HEK293 (cell line): Measurements from ENCODE around the gene ISCU.

Source experiments
- EGR2 ChIP-seq: fragments of 450-650 bp; formaldehyde crosslinking; IDR thresholded peaks from 2 replicates; pipeline ENCODE4 v1.5.1; 2016; ENCODE audit warnings: low read depth, missing biosample characterization, missing genetic modification characterization
- FEZF1 ChIP-seq: fragments of 450-650 bp; formaldehyde crosslinking; IDR thresholded peaks from 2 replicates; pipeline ENCODE4 v1.5.1; 2016; ENCODE audit warnings: missing biosample characterization, missing genetic modification characterization
- GLIS2 ChIP-seq: fragments of 450-650 bp; formaldehyde crosslinking; IDR thresholded peaks from 2 replicates; pipeline ENCODE4 v1.5.1; 2016; ENCODE audit warnings: missing biosample characterization, missing genetic modification characterization
- HOXA7 ChIP-seq: sonication (generic); formaldehyde crosslinking; IDR thresholded peaks from 2 replicates; pipeline ENCODE4 v1.8.1; 2022; ENCODE audit warnings: missing genetic modification reagents, borderline replicate concordance
- KLF10 ChIP-seq: fragments of 450-650 bp; IDR thresholded peaks from 2 replicates; pipeline ENCODE4 v1.5.1; 2018; ENCODE audit warnings: missing biosample characterization, mild to moderate bottlenecking, missing genetic modification characterization
- MYNN ChIP-seq: fragments of 450-650 bp; formaldehyde crosslinking; IDR thresholded peaks from 2 replicates; pipeline ENCODE4 v1.5.1; 2016; ENCODE audit warnings: missing biosample characterization, missing genetic modification characterization, borderline replicate concordance
- PRDM1 ChIP-seq: fragments of 450-650 bp; formaldehyde crosslinking; IDR thresholded peaks from 2 replicates; pipeline ENCODE4; 2016; ENCODE audit warnings: missing biosample characterization, missing genetic modification characterization
- PRDM2 ChIP-seq: fragments of 450-650 bp; formaldehyde crosslinking; IDR thresholded peaks from 2 replicates; pipeline ENCODE4 v1.5.1; 2016; ENCODE audit warnings: missing biosample characterization, missing genetic modification characterization, borderline replicate concordance
- RBAK ChIP-seq: fragments of 450-650 bp; formaldehyde crosslinking; IDR thresholded peaks from 2 replicates; pipeline ENCODE4 v1.5.1; 2016; ENCODE audit warnings: missing biosample characterization, missing genetic modification characterization
- SETDB1 ChIP-seq: IDR thresholded peaks from one replicate; pipeline ENCODE4 v1.6.1; 2017; ENCODE audit warnings: mild to moderate bottlenecking, low read length, moderate library complexity, mixed read lengths; ENCODE audit not compliant: insufficient read length
- TRIM28 ChIP-seq: IDR thresholded peaks from 2 replicates; pipeline ENCODE4 v1.6.1; 2011; ENCODE audit warnings: low read length, control low read depth, borderline replicate concordance
- ZBTB10 ChIP-seq: fragments of 450-650 bp; formaldehyde crosslinking; IDR thresholded peaks from 2 replicates; pipeline ENCODE4 v1.5.1; 2016; ENCODE audit warnings: missing biosample characterization, missing genetic modification characterization
- ZFP41 ChIP-seq: fragments of 450-650 bp; formaldehyde crosslinking; IDR thresholded peaks from 2 replicates; pipeline ENCODE4 v1.5.1; 2016; ENCODE audit warnings: missing biosample characterization, missing genetic modification characterization, borderline replicate concordance
- ZNF10 ChIP-seq: fragments of 450-650 bp; formaldehyde crosslinking; IDR thresholded peaks from 2 replicates; pipeline ENCODE4 v1.5.1; 2017; ENCODE audit warnings: missing biosample characterization, missing genetic modification characterization
- ZNF16 ChIP-seq: fragments of 450-650 bp; formaldehyde crosslinking; IDR thresholded peaks from 2 replicates; pipeline ENCODE4 v1.5.1; 2016; ENCODE audit warnings: low read depth, missing biosample characterization, missing genetic modification characterization
- ZNF19 ChIP-seq: fragments of 450-650 bp; formaldehyde crosslinking; IDR thresholded peaks from 2 replicates; pipeline ENCODE4; 2016; ENCODE audit warnings: missing biosample characterization, missing genetic modification characterization, low read depth
- ZNF221 ChIP-seq: fragments of 450-650 bp; formaldehyde crosslinking; IDR thresholded peaks from 2 replicates; pipeline ENCODE4 v1.5.1; 2017; ENCODE audit warnings: missing biosample characterization, missing genetic modification characterization, borderline replicate concordance
- ZNF239 ChIP-seq: fragments of 450-650 bp; formaldehyde crosslinking; IDR thresholded peaks from 2 replicates; pipeline ENCODE4 v1.5.1; 2016; ENCODE audit warnings: missing biosample characterization, missing genetic modification characterization
- ZNF248 ChIP-seq: fragments of 450-650 bp; formaldehyde crosslinking; IDR thresholded peaks from 2 replicates; pipeline ENCODE4 v1.5.1; 2017; ENCODE audit warnings: missing biosample characterization, missing genetic modification characterization
- ZNF362 ChIP-seq: fragments of 450-650 bp; formaldehyde crosslinking; IDR thresholded peaks from 2 replicates; pipeline ENCODE4 v1.5.1; 2016; ENCODE audit warnings: missing biosample characterization, missing genetic modification characterization
- ZNF391 ChIP-seq: fragments of 450-650 bp; formaldehyde crosslinking; IDR thresholded peaks from 2 replicates; pipeline ENCODE4 v1.5.1; 2016; ENCODE audit warnings: low read depth, missing biosample characterization, missing genetic modification characterization, borderline replicate concordance
- ZNF521 ChIP-seq: fragments of 450-650 bp; formaldehyde crosslinking; IDR thresholded peaks from 2 replicates; pipeline ENCODE4 v1.5.1; 2017; ENCODE audit warnings: missing biosample characterization, mild to moderate bottlenecking, missing genetic modification characterization
- ZNF596 ChIP-seq: fragments of 450-650 bp; IDR thresholded peaks from 2 replicates; pipeline ENCODE4 v1.5.0; 2018; ENCODE audit warnings: missing biosample characterization, mild to moderate bottlenecking, missing genetic modification characterization, moderate library complexity
- ZNF623 ChIP-seq: fragments of 450-650 bp; formaldehyde crosslinking; IDR thresholded peaks from 2 replicates; pipeline ENCODE4 v1.5.1; 2016; ENCODE audit warnings: missing biosample characterization, missing genetic modification characterization
- ZNF707 ChIP-seq: fragments of 450-650 bp; formaldehyde crosslinking; IDR thresholded peaks from 2 replicates; pipeline ENCODE4 v1.5.1; 2016; ENCODE audit warnings: missing biosample characterization, missing genetic modification characterization
- TF ChIP-seq, protein P1 (sequence below): fragments of 450-650 bp; formaldehyde crosslinking; IDR thresholded peaks from 2 replicates; pipeline ENCODE4 v1.5.1; 2017; ENCODE audit warnings: missing biosample characterization, missing genetic modification characterization
- TF ChIP-seq, protein P2 (sequence below): fragments of 450-650 bp; formaldehyde crosslinking; optimal IDR thresholded peaks from 2 replicates; pipeline ENCODE3; 2016; ENCODE audit warnings: missing biosample characterization, mild to moderate bottlenecking, missing genetic modification characterization

Gene ISCU

GRCh38 chr12:108560752-108561719 is 1.4 kb upstream of the ISCU start, which contains the start of gene SART3 (continued):
- TF ChIP-seq PRDM2 (no peak), ZNF221 (tag by site-specific recombination) (no peak), ZNF248 (tag by site-specific recombination) (no peak), SETDB1 (no peak), ZNF596 (tag by site-specific recombination) (no peak), ZNF707 (no peak), RBAK (tag by site-specific recombination) (no peak), GLIS2 (peak; percentile 50; the same call in 1 of the 2 replicates), MYNN (tag by site-specific recombination) (no peak), ZNF239 (tag by site-specific recombination) (no peak), TRIM28 (no peak), EGR2 (tag by site-specific recombination) (peak; percentile 62; the same call in 1 of the 2 replicates), ZNF362 (tag by site-specific recombination) (no peak), FEZF1 (tag by site-specific recombination) (no peak), ZNF623 (0 out of 2 replicates have a peak, but pooled peaks have one; percentile 4), ZNF19 (tag by site-specific recombination) (no peak), ZNF10 (tag by site-specific recombination) (no peak), ZBTB10 (no peak), ZFP41 (no peak), PRDM1 (tag by site-specific recombination) (peak; percentile 80), ZNF16 (tag by site-specific recombination) (no peak), ZNF521 (tag by site-specific recombination) (no peak), KLF10 (peak; percentile 35), ZNF391 (tag by site-specific recombination) (0 out of 2 replicates have a peak, but pooled peaks have one; percentile 27), HOXA7 (CRISPR knock-in tag) (no peak)
- TF ChIP-seq, protein P1, sequence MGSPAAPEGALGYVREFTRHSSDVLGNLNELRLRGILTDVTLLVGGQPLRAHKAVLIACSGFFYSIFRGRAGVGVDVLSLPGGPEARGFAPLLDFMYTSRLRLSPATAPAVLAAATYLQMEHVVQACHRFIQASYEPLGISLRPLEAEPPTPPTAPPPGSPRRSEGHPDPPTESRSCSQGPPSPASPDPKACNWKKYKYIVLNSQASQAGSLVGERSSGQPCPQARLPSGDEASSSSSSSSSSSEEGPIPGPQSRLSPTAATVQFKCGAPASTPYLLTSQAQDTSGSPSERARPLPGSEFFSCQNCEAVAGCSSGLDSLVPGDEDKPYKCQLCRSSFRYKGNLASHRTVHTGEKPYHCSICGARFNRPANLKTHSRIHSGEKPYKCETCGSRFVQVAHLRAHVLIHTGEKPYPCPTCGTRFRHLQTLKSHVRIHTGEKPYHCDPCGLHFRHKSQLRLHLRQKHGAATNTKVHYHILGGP: no peak
- TF ChIP-seq, protein P2, sequence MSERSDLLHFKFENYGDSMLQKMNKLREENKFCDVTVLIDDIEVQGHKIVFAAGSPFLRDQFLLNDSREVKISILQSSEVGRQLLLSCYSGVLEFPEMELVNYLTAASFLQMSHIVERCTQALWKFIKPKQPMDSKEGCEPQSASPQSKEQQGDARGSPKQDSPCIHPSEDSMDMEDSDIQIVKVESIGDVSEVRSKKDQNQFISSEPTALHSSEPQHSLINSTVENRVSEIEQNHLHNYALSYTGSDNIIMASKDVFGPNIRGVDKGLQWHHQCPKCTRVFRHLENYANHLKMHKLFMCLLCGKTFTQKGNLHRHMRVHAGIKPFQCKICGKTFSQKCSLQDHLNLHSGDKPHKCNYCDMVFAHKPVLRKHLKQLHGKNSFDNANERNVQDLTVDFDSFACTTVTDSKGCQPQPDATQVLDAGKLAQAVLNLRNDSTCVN: peak; percentile 45
